ENCODE data around the gene RASA2.
"Not testable (repeated sequence)": the region's sequence is repeated elsewhere in the genome, so short reads cannot be mapped to it uniquely, and the experiment has no call there.

RASA2 gene

DNA sequence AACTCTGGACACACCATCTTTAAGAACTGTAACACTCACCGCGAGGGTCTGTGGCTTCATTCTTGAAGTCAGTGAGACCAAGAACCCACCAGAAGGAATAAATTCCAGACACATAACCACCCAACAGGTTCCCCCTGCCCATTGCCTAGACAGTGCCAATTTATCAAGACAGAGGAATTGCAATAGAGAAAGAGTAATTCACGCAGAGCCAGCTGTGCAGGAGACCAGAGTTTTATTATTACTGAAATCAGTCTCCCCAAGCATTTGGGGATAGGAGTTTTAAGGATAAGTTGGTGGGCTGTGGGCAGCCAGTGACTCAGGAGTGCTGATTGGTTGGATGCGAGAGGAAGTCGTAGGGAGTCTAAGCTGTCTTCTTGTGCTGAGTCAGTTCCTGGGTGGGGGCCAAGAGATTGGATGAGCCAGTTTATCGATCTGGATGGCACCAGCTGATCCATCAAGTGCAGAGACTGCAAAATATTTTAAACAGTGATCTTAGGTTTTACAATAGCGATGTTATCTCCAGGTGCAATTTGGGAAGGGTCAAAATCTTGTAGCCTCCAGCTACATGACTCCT is 142.1 kb downstream of the RASA2 start:
- H3K36me3 ChIP-seq (ENCODE audit: insufficient read depth, low read length); H2AFZ ChIP-seq (ENCODE audit: low read depth, low read length); H3K4me1 ChIP-seq (ENCODE audit: insufficient read depth, low read length); H3K4me3 ChIP-seq (ENCODE audit: low read length); H3K9me3 ChIP-seq (ENCODE audit: low read length); H3K27me3 ChIP-seq (ENCODE audit: insufficient read depth, low read length): not testable (repeated sequence)

DNA sequence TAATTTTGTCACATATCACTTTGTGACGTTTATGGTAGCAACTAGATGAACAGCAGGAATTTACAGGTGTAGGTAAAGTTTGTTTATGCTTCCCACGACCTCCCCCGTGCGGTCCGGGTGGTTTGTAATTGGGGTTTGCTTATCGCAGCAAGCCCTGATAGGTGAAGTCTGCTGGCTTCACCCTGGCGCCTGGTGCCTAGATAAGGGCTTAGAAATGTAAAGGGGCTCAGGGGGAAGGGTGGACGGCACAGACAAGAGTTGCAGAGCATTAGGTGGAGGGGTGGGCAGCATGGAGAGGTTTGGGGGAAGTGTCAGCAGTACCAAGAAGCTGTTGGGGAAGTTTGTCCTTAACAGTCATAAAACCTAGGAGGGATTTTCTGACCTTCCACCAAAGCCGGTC is 143.1 kb downstream of the RASA2 start:
- Histone ChIP-seq H3K4me1 (ENCODE audit: insufficient read depth, low read length) (no peaks in the 10 kb centered on the region), H3K27me3 (ENCODE audit: insufficient read depth, low read length) (peaks cover 2% of the 10 kb centered on the region), H3K36me3 (ENCODE audit: insufficient read depth, low read length) (no peaks in the 10 kb centered on the region), H3K9me3 (ENCODE audit: low read length) (no peaks in the 10 kb centered on the region), H2AFZ (ENCODE audit: low read depth, low read length) (no peak overlapping the region), H3K4me3 (ENCODE audit: low read length) (no peak overlapping the region)

DNA sequence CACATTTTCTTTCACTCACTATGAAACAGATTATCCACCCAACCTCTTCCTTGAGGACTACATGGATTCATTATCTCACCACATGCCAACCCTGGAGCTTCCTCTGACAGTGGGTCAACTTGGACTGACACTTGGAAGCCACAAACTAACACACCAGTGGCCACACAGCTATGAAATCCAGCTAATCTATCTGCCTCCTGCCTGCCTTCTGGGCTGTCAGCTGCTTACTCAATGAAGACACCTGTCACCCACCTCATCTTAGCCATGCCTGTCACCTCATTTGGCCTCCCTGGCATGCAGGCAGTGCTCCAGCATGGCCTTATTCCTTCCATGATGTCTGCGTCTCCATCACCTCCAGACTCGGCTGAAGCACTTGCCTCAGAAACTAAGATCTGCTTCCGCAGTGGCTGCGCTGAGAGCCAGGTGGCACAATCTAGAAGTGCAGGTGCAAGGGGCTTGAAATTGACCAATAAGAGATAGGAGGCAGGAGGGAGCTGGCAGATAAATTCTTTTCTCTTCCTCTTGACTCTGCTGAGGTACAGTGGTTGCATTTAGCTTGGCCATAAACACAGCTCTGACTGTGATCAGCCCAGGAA is 146.1 kb downstream of the RASA2 start:
- Histone ChIP-seq H3K4me3 (ENCODE audit: low read length) (no peak overlapping the region), H3K4me1 (ENCODE audit: insufficient read depth, low read length) (no peaks in the 10 kb centered on the region), H2AFZ (ENCODE audit: low read depth, low read length) (no peak overlapping the region), H3K9me3 (ENCODE audit: low read length) (no peaks in the 10 kb centered on the region), H3K36me3 (ENCODE audit: insufficient read depth, low read length) (no peaks in the 10 kb centered on the region), H3K27me3 (ENCODE audit: insufficient read depth, low read length) (no peaks in the 10 kb centered on the region)

DNA sequence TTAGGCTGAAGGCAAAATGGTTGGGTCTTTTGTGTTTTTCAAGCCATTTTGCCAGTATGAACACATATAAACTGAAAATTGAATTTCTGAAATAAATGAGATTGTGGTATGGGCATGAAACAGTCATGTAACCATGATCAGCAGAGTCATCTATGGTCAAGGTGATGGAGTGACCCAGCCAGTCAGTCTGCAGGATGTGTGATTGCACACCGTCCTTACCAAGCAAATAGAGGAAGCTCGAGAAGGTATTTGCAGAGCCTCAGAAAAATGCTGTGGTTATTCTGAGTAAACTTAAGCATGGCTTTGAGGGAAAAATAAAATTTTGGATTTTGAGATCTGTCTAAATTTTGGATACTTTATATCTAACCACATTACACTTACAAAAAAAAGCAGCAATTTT is 155.4 kb downstream of the RASA2 start:
- Histone ChIP-seq H3K27me3 (ENCODE audit: insufficient read depth, low read length) (no peaks in the 10 kb centered on the region), H3K36me3 (ENCODE audit: insufficient read depth, low read length) (no peaks in the 10 kb centered on the region), H3K4me1 (ENCODE audit: insufficient read depth, low read length) (no peaks in the 10 kb centered on the region), H2AFZ (ENCODE audit: low read depth, low read length) (no peak overlapping the region), H3K9me3 (ENCODE audit: low read length) (no peaks in the 10 kb centered on the region), H3K4me3 (ENCODE audit: low read length) (no peak overlapping the region)

DNA sequence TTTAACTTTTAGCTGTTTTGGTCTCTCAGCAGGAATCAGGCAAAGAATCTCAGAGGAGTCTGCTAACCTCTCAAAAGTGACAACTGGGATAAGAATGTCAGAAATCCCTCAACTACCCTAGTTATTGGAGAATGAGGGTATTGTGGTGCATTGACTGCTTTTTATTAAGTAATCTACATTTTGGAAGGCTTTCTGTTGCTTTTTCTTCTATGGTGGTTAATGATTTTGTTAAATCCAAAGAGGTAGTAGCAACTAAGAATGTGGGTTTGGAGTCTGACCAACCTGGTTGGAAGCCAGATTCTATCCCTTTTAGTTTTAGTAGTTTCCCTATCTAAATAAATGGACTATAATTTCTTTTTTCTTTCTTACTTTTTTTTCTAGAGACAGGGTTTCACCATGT is 156.6 kb downstream of the RASA2 start:
- Histone ChIP-seq H3K9me3 (ENCODE audit: low read length) (no peaks in the 10 kb centered on the region), H3K4me3 (ENCODE audit: low read length) (no peak overlapping the region), H3K36me3 (ENCODE audit: insufficient read depth, low read length) (no peaks in the 10 kb centered on the region), H3K27me3 (ENCODE audit: insufficient read depth, low read length) (no peaks in the 10 kb centered on the region), H3K4me1 (ENCODE audit: insufficient read depth, low read length) (no peaks in the 10 kb centered on the region), H2AFZ (ENCODE audit: low read depth, low read length) (no peak overlapping the region)

DNA sequence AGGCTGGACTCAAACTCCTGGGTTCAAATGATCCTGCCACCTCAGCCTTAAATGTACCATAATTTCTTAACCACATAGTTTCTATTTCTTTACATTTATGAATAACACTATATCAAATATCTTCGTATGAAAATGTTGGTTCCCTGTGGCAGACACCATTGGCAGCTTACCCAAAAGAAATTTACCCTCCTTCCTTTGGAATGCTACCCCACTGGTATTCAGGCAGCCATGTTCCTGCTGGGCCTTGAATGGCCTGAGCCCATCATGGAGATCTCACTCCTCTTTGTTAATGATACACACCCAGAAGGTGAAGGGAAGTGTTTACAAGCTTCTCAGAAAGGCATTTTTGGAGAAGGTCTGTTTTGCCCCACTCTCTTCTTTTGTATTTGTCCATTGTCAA is 157.0 kb downstream of the RASA2 start:
- no peaks in the 10 kb centered on the region for H3K36me3 ChIP-seq (ENCODE audit: insufficient read depth, low read length)

DNA sequence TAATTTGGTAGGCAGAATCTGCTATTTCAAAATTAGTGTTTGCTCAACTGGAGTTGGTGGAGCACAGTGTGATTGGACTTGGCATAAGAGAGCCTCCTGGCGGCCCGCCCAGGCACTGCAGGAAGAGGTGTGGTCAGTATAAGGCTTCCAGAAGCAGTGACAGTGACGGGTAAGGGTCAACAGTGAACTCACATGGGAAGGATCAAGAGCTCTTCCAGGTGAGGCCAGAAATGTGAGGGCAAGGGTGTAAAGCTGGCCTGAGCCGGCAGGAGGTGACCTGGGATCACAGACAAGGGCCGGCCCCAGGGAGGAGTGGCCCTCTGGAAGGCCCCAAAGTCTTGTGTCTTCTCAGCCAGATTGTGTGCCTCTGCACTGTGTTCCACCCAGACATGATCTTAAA is 158.1 kb downstream of the RASA2 start:
- Histone ChIP-seq H3K36me3 (ENCODE audit: insufficient read depth, low read length) (no peaks in the 10 kb centered on the region), H2AFZ (ENCODE audit: low read depth, low read length) (no peak overlapping the region), H3K4me3 (ENCODE audit: low read length) (no peak overlapping the region), H3K4me1 (ENCODE audit: insufficient read depth, low read length) (no peaks in the 10 kb centered on the region), H3K9me3 (ENCODE audit: low read length) (no peaks in the 10 kb centered on the region), H3K27me3 (ENCODE audit: insufficient read depth, low read length) (no peaks in the 10 kb centered on the region)

More for the DNA sequence above, 157.0 kb downstream of the RASA2 start:
- Histone ChIP-seq H3K9me3 (ENCODE audit: low read length) (no peaks in the 10 kb centered on the region), H3K4me3 (ENCODE audit: low read length) (no peak overlapping the region), H2AFZ (ENCODE audit: low read depth, low read length) (no peak overlapping the region), H3K27me3 (ENCODE audit: insufficient read depth, low read length) (no peaks in the 10 kb centered on the region), H3K4me1 (ENCODE audit: insufficient read depth, low read length) (no peaks in the 10 kb centered on the region)

DNA sequence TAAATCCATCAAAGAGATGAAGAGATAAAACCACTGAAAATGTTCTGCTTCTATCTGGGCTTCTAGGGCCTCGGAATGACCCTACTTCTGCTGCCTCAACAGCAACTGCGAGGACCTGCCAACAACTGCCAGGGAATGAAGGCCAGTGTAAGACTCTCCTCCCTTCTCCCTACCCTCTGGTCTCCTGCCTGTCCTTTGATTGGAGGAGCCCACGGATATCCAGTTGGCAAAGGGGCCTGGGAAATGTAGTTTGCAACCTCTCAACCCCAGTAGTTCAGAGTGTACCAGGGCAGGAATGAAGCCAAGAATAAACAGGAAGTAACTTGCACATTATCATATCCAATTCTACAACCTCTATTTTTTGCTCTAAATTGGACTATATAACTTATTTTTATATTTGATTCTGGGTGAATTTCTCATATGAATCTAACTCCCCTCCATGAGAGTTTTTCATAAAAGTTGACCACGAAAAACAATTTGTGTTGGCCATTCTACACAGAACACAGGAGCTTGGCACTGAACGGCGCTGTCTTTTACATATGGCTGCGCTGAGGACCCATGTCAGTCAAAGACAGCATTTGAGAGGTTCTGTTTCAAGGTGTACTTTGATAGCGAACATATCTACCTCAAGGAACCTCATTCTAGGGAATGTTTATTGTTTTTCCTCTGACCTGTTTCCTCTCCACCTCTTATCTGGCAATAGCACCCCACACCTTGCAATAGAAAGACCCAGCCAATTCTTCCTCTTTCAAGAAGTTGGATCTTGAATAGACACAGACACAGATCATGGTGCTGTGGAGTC is 160.1 kb downstream of the RASA2 start:
- no peaks in the 10 kb centered on the region for H3K9me3 ChIP-seq (ENCODE audit: low read length)
- peak overlapping the region; percentile 21 for H3K4me3 ChIP-seq (ENCODE audit: low read length)
- H3K36me3 ChIP-seq (ENCODE audit: insufficient read depth, low read length): no peaks in the 10 kb centered on the region
- H3K4me1 ChIP-seq (ENCODE audit: insufficient read depth, low read length): no peaks in the 10 kb centered on the region
- H2AFZ ChIP-seq (ENCODE audit: low read depth, low read length): peak overlapping the region; percentile 76
- no peaks in the 10 kb centered on the region for H3K27me3 ChIP-seq (ENCODE audit: insufficient read depth, low read length)

DNA sequence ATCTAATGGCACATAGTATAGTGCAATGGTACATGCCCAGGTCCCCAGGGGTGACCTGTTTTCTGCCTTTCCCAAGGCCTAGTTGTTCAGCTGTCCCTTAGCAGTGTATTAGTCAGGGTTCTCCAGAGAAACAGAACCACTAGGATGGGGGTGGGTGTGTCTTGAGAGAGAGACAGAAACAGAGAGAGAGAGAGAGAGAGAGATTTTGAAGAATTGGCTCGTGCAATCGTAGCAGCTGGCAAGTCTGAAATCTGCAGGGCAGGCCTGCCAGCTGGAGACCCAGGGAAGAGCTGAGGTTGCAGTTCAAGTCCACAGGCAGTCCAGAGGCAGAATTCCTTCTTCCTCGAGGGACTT is 160.7 kb downstream of the RASA2 start:
- no peaks in the 10 kb centered on the region for H3K27me3 ChIP-seq (ENCODE audit: insufficient read depth, low read length)
- peak overlapping the region; percentile 76 for H2AFZ ChIP-seq (ENCODE audit: low read depth, low read length)
- no peaks in the 10 kb centered on the region for H3K9me3 ChIP-seq (ENCODE audit: low read length)
- H3K4me3 ChIP-seq (ENCODE audit: low read length): no peak overlapping the region
- H3K4me1 ChIP-seq (ENCODE audit: insufficient read depth, low read length): no peaks in the 10 kb centered on the region
- no peaks in the 10 kb centered on the region for H3K36me3 ChIP-seq (ENCODE audit: insufficient read depth, low read length)

DNA sequence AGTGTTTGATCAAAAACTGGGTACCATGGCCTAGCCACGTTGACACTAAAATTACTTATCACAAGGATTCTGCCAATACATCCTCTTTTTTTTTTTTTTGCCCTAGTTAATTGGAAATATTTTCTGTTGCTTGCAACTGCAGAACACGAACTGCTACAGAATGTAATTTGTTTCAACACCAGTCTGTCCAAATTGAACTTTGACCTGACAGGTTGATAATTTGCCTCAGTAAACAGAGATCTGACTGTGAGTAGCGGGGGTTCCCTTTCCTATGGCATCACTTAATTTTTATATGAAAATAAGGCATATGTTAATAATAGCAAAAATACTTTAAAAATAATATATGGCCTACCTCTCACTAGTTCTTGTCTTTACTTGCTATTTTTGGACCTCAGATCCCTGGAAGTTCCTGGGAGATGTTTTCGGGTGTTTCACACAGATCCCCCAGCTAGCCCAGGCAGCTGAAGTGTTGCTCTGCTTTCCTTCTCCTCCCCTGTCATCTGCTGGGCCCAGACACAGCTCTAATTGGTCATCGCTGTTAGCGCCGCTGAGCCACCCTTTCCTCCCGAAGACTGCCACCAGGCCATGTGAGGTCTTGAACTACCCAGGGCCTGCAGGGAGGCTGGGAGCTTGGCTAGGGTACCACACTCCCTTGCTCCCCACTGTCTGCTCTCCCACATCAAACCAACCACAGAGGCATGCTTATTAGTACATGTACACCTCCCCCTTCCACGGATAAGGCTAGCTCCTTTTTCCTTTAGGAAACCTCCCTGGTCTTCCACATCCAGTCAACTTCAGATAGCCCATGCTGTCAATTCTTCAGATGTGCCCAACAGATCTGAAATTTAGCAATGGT is 161.5 kb downstream of the RASA2 start:
- Histone ChIP-seq H3K36me3 (ENCODE audit: insufficient read depth, low read length) (no peaks in the 10 kb centered on the region), H2AFZ (ENCODE audit: low read depth, low read length) (no peak overlapping the region), H3K27me3 (ENCODE audit: insufficient read depth, low read length) (no peaks in the 10 kb centered on the region), H3K4me3 (ENCODE audit: low read length) (no peak overlapping the region), H3K9me3 (ENCODE audit: low read length) (no peaks in the 10 kb centered on the region), H3K4me1 (ENCODE audit: insufficient read depth, low read length) (no peaks in the 10 kb centered on the region)

DNA sequence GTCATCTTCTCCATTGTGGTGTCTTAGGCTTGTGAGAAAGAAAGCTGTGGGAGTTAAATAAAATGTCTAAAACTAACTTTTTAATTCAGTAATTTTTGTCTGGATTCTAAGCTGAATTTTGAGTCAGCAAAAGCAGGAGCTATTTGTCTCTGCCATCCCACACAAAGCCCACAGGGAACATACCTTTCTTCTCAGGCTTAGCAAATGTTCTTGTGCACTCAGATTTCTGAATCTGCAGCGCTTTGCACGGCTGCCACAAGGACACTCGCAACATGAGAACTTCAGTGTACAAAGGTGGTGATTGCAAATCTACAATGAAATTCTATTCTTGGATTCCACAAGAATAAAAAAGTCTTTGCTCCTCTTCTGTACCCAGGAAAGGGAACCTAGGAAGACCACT is 163.0 kb downstream of the RASA2 start:
- no peaks in the 10 kb centered on the region for H3K4me1 ChIP-seq (ENCODE audit: insufficient read depth, low read length)
- no peak overlapping the region for H3K4me3 ChIP-seq (ENCODE audit: low read length)
- peaks cover 3% of the 10 kb centered on the region for H3K27me3 ChIP-seq (ENCODE audit: insufficient read depth, low read length)
- no peak overlapping the region for H2AFZ ChIP-seq (ENCODE audit: low read depth, low read length)
- no peaks in the 10 kb centered on the region for H3K9me3 ChIP-seq (ENCODE audit: low read length)
- no peaks in the 10 kb centered on the region for H3K36me3 ChIP-seq (ENCODE audit: insufficient read depth, low read length)

DNA sequence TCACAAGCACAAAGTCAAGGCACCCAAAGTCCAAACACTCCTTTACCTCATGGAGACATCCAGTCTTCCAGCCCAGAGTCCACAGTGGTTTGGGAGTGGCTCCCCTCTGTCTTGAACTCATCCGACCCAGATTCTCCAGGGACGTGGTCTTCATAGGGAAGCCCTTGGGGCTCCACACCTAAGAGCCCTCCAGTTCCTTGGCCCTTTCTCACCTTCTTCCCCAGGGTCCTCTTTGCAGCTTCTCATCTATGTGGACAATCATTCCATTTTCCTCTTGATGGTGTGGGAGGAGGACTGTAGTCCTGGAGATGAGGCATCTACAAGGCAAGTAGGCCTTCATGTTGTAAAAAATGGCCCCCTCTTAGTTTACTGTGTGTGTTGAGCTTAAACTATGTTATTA is 164.0 kb downstream of the RASA2 start:
- Histone ChIP-seq H3K9me3 (ENCODE audit: low read length) (no peaks in the 10 kb centered on the region), H3K4me1 (ENCODE audit: insufficient read depth, low read length) (no peaks in the 10 kb centered on the region), H3K27me3 (ENCODE audit: insufficient read depth, low read length) (peaks cover 3% of the 10 kb centered on the region), H3K36me3 (ENCODE audit: insufficient read depth, low read length) (no peaks in the 10 kb centered on the region), H2AFZ (ENCODE audit: low read depth, low read length) (no peak overlapping the region), H3K4me3 (ENCODE audit: low read length) (no peak overlapping the region)

DNA sequence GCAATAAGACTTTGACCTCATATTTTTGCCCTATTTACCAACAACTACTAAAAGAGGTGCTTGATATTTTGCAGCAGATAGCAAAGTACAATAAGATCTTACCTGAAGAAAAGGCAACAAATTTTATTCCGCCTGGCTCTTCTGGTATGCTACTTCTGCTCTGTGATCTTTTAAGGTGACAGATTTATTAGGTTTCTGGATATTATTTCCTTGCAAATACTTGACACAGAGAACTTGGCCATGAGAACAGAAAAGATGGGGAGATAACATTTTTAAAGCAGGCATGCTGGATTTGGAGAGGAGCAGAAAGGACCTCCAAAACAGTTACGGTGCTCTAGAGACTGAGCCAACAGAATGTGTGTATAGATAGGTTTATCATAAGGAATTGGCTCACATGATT is 164.6 kb downstream of the RASA2 start:
- no peaks in the 10 kb centered on the region for H3K4me1 ChIP-seq (ENCODE audit: insufficient read depth, low read length)
- H2AFZ ChIP-seq (ENCODE audit: low read depth, low read length): no peak overlapping the region
- H3K36me3 ChIP-seq (ENCODE audit: insufficient read depth, low read length): no peaks in the 10 kb centered on the region
- no peaks in the 10 kb centered on the region for H3K9me3 ChIP-seq (ENCODE audit: low read length)
- no peak overlapping the region for H3K4me3 ChIP-seq (ENCODE audit: low read length)
- peaks cover 3% of the 10 kb centered on the region for H3K27me3 ChIP-seq (ENCODE audit: insufficient read depth, low read length)
